ENCODE measurements around the gene MECR.
A peak's percentile ranks its signal among the peaks of the same experiment; 100 is the strongest.

MECR gene, protein sequence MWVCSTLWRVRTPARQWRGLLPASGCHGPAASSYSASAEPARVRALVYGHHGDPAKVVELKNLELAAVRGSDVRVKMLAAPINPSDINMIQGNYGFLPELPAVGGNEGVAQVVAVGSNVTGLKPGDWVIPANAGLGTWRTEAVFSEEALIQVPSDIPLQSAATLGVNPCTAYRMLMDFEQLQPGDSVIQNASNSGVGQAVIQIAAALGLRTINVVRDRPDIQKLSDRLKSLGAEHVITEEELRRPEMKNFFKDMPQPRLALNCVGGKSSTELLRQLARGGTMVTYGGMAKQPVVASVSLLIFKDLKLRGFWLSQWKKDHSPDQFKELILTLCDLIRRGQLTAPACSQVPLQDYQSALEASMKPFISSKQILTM

GRCh38 chr1:29230553-29231378 is at the start of gene MECR:
MECR (minus strand) TSS chr1:29230934; CDS start chr1:29230906, 28 bp downstream.
- in situ Hi-C loops (cut with HindIII; ENCODE audit: low pct_unique_long_range_greater_than_20kb, low sequenced_read_pairs), result no loop called here

GRCh38 chr1:29279951-29280391 is 49.2 kb upstream of the MECR start:
- DNase-seq (ENCODE audit: low read depth in 1 of 2, low spot score in 1 of 2), result no peak
- TF ChIP-seq JUND (IDR thresholded peaks at IDR 0.05; ENCODE audit: low read depth), result no peak
- in situ Hi-C loops (cut with HindIII; ENCODE audit: low pct_unique_long_range_greater_than_20kb, low sequenced_read_pairs), result no loop called here

More at GRCh38 chr1:29230553-29231378, at the start of gene MECR:
- TF ChIP-seq JUND (IDR thresholded peaks at IDR 0.05; ENCODE audit: low read depth), result no peak
- peak; percentile 81 to 92 for DNase-seq (ENCODE audit: low read depth in 1 of 2, low spot score in 1 of 2)

DNA sequence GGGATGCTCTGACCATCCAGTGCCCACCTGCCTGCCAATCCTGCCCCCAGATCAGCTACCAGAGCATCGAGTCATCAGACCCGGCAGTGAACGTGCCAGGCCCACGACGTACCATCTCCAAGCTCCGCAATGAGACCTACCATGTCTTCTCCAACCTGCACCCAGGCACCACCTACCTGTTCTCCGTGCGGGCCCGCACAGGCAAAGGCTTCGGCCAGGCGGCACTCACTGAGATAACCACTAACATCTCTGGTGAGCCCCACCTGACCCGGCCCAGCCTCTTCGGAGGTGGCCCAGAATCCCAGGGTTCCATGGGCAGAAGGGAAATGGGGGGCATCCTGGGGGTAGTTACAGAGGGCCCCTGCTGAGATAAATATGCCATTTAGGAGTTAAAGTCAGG is 48.7 kb upstream of the MECR start:
- in situ Hi-C loops (cut with HindIII; ENCODE audit: low pct_unique_long_range_greater_than_20kb, low sequenced_read_pairs), result no loop called here
- TF ChIP-seq JUND (IDR thresholded peaks at IDR 0.05; ENCODE audit: low read depth), result no peak
- DNase-seq (ENCODE audit: low read depth in 1 of 2, low spot score in 1 of 2), result no peak

DNA sequence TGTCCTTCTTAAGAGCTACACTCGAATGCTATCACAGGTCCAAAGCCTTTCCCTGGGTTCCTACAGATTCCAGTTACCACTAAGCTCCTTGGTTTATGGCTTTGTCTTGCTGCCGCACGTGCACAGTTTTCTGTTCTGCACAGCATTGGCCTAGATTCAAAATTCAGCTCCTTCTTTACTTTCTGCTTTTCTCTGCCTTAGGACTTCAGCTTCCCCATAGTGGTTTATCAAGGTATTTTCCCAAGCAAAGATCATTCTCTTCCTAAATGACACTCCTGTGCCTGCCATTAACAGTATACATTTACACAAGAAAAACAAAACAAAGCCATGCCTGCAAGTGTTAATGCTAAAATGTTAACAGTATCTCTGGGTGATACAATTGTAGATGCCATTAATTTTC is 47.4 kb upstream of the MECR start:
- no peak for TF ChIP-seq JUND (IDR thresholded peaks at IDR 0.05; ENCODE audit: low read depth)
- DNase-seq (ENCODE audit: low read depth in 1 of 2, low spot score in 1 of 2), result no peak
- in situ Hi-C loops (cut with HindIII; ENCODE audit: low pct_unique_long_range_greater_than_20kb, low sequenced_read_pairs), result no loop called here

GRCh38 chr1:29275435-29275834 is 44.7 kb upstream of the MECR start:
- in situ Hi-C loops (cut with HindIII; ENCODE audit: low pct_unique_long_range_greater_than_20kb, low sequenced_read_pairs), result no loop called here
- no peak for DNase-seq (ENCODE audit: low read depth in 1 of 2, low spot score in 1 of 2)
- TF ChIP-seq JUND (IDR thresholded peaks at IDR 0.05; ENCODE audit: low read depth), result no peak

DNA sequence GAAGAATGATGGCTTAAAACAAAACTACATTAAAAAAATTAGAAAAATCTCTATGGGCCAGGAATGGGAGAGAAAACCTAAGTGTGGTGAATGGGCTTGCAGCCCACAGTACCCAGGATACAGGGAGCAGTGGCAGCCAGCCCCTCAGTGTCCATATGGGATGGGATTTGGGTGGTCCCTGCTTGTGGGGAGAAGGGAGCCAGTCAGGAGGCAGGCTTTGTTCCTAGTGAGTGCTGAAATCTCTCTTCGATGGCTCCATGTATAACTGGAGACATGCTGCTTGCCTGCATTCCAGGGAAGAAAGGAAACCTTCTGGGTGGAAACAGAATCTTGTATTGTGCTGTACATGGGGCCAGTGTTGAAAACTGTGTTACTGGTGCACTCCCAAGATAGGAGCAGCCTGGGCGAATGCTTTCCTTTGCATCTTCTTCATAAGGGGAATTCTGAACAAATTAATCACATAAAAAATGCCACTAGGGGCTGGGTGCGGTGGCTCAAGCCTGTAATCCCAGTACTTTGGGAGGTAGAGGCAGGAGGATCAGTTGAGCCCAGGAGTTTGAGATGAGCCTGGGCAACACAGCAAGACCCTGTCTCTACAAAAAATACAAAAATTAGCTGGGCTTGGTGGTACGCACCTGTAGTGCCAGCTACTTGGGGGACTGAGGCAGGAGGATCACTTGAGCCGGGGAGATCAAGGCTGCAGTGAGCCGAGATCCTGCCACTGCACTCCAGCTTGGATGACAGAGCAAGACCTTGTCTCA is 41.6 kb upstream of the MECR start:
- DNase-seq (ENCODE audit: low read depth in 1 of 2, low spot score in 1 of 2), result no peak
- in situ Hi-C loops (cut with HindIII; ENCODE audit: low pct_unique_long_range_greater_than_20kb, low sequenced_read_pairs), result no loop called here
- no peak for TF ChIP-seq JUND (IDR thresholded peaks at IDR 0.05; ENCODE audit: low read depth)

DNA sequence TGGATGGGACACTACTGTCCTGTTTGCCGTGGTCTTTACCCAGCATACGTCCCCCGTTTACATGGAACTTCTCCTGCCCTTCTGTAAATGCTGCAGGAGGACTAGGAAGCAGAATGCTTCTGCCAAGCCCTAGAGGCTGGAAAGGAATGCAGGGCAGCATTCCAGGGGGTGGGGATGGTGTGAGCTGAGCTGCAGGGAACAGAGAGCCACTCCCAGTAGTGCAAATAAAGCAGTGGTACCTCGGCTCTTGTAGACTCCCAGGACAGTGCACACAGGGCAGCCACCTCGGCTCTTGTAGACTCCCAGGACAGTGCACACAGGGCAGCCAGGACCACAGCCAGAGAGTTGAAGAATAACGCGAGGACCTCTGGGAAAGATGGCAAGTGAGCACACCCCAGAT is 41.0 kb upstream of the MECR start:
- peak; percentile 52 to 89 for DNase-seq (ENCODE audit: low read depth in 1 of 2, low spot score in 1 of 2)
- TF ChIP-seq JUND (IDR thresholded peaks at IDR 0.05; ENCODE audit: low read depth), result no peak
- in situ Hi-C loops (cut with HindIII; ENCODE audit: low pct_unique_long_range_greater_than_20kb, low sequenced_read_pairs), result no loop called here

DNA sequence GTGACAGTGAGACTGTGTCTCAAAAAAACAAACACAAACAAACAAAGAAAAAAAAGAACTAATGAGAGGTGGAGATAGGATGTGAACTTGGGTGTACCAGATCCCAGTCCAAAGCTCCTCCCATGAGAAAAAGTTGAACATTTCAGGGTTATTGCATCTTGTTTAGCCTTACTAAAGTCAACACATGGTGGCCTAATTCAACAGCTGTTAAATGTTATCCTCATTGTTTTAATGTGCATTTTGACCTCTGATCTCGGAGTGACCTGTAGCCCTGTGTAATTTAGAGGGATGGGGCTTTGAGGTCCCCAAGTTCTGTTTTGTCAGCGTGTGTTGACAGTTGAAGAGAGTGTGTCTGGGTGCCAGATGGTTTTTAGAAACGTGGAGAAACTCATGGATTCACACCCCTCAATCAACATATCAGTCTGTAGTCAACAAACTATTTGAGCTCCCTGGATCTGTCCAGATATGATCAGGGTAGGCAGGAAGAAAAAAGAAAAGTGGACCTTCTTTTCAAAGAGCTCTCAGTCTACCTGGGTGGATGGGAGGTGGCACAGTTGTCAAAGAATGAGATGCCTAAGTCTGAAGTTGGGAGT is 40.3 kb upstream of the MECR start:
- DNase-seq (ENCODE audit: low read depth in 1 of 2, low spot score in 1 of 2), result no peak
- TF ChIP-seq JUND (IDR thresholded peaks at IDR 0.05; ENCODE audit: low read depth), result no peak
- in situ Hi-C loops (cut with HindIII; ENCODE audit: low pct_unique_long_range_greater_than_20kb, low sequenced_read_pairs), result no loop called here

DNA sequence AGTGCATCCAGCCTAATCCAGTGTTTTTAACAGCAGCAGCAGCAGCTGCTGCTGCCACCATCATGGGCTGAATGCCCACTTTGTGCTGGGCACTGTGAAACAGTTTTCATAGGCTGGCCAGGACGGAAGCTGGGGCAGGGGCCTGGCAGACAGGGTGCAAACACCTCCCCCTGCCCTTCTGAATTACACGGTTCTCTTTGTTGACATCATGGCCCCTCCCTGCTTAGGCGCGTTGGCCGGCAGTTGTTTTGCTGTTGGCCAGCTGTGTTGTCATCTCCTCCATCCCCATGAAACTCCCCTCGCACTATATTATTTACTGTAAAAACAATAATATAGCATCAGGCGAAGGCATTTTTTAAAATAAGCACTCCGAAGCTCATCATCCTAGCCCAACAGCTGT is 38.6 kb upstream of the MECR start:
- TF ChIP-seq JUND (IDR thresholded peaks at IDR 0.05; ENCODE audit: low read depth), result no peak
- DNase-seq (ENCODE audit: low read depth in 1 of 2, low spot score in 1 of 2), result no peak
- in situ Hi-C loops (cut with HindIII; ENCODE audit: low pct_unique_long_range_greater_than_20kb, low sequenced_read_pairs), result no loop called here

DNA sequence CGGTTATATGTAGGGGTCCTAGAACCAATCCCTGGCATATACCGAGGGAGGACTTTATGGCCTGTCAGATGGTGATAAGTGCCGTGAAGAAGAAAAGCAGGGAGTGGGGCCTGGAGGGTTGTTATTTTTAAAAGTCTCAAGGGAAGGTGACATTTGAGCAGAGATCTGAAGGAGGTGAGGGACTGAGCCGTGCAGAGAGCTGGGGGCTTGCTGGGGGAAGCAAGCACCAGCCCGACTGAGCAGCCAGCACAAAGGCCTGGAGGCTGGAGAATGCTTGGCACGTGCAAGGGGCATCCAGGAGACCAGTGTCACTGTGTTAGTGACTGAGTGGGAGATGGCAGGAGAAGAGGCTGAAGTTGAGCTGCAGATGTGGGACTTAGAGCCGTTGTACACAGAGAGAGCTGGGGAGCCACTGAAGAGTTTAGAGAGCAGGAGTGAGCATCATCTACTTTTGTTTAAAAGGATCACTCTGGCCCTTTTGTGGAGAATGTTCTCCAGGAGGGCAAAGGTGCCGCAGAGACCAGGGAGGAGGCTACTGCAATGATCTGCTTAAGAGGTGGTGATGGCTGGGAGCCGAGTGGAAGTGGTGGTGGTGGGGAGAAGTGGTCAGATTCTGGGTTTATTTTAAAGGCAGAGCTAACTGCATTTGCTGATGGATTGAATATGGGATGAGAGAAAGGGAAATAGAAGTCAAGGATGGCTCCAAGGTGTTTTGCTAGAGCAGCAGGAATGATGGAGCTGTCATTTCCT is 36.8 kb upstream of the MECR start:
- TF ChIP-seq JUND (IDR thresholded peaks at IDR 0.05; ENCODE audit: low read depth), result no peak
- DNase-seq (ENCODE audit: low read depth in 1 of 2, low spot score in 1 of 2), result no peak
- in situ Hi-C loops (cut with HindIII; ENCODE audit: low pct_unique_long_range_greater_than_20kb, low sequenced_read_pairs), result no loop called here

GRCh38 chr1:29266912-29267311 is 36.2 kb upstream of the MECR start:
- TF ChIP-seq JUND (IDR thresholded peaks at IDR 0.05; ENCODE audit: low read depth), result no peak
- in situ Hi-C loops (cut with HindIII; ENCODE audit: low pct_unique_long_range_greater_than_20kb, low sequenced_read_pairs), result no loop called here
- no peak for DNase-seq (ENCODE audit: low read depth in 1 of 2, low spot score in 1 of 2)
